Stimulated activated CD8-positive, alpha-beta memory T cell treated with anti-CD3 and anti-CD28 coated beads, Interleukin-12 subunit alpha, Interleukin-12 subunit beta, amount 100 ng/mL, for 1 hour (primary cell): ENCODE data around the gene SPOP.
"Not testable (repeated sequence)": the region's sequence is repeated elsewhere in the genome, so short reads cannot be mapped to it uniquely, and the experiment has no call there.

Source experiments
- DNase-seq: peaks from one replicate; pipeline ENCODE4 v3.0.0-alpha.2; 2020; ENCODE audit warnings: low read depth

Gene SPOP

GRCh38 chr17:49647256-49647585 is 30.7 kb downstream of the SPOP start:
- DNase-seq: no peak

GRCh38 chr17:49646391-49647255 is 31.3 kb downstream of the SPOP start:
- no peak for DNase-seq

GRCh38 chr17:49646056-49646390 is 31.9 kb downstream of the SPOP start:
- not testable (repeated sequence) for DNase-seq

- DNase-seq: no peak
Observed at GRCh38 chr17:49645654-49646053, 32.2 kb downstream of the SPOP start.

GRCh38 chr17:49640556-49640955 is 37.3 kb downstream of the SPOP start:
- DNase-seq: no peak

GRCh38 chr17:49638818-49639217 is 39.1 kb downstream of the SPOP start:
- no peak for DNase-seq

- DNase-seq: no peak
Observed at GRCh38 chr17:49637739-49638138, 40.2 kb downstream of the SPOP start.

GRCh38 chr17:49637050-49637449 is 40.8 kb downstream of the SPOP start:
- DNase-seq: no peak

GRCh38 chr17:49635121-49635520 is 42.8 kb downstream of the SPOP start:
- DNase-seq: no peak

GRCh38 chr17:49634485-49634860 is 43.4 kb downstream of the SPOP start:
- DNase-seq: no peak

- no peak for DNase-seq
Observed at GRCh38 chr17:49633762-49634484, 44.0 kb downstream of the SPOP start.

- DNase-seq: no peak
Observed at GRCh38 chr17:49633250-49633649, 44.6 kb downstream of the SPOP start.

- DNase-seq: no peak
Observed at GRCh38 chr17:49632201-49632600, 45.7 kb downstream of the SPOP start.

GRCh38 chr17:49631496-49631895 is 46.4 kb downstream of the SPOP start:
- DNase-seq: no peak

- no peak for DNase-seq
Observed at GRCh38 chr17:49630113-49630900, 47.6 kb downstream of the SPOP start.

GRCh38 chr17:49629447-49629846 is 48.5 kb downstream of the SPOP start:
- DNase-seq: no peak

- no peak for DNase-seq
Observed at GRCh38 chr17:49624896-49625295, 53.0 kb downstream of the SPOP start.

- DNase-seq: no peak
Observed at GRCh38 chr17:49621946-49622529, 55.9 kb downstream of the SPOP start.

GRCh38 chr17:49621420-49621819 is 56.5 kb downstream of the SPOP start:
- DNase-seq: no peak

- DNase-seq: no peak
Observed at GRCh38 chr17:49618028-49618611, 59.8 kb downstream of the SPOP start.

- no peak for DNase-seq
Observed at GRCh38 chr17:49616601-49617131, 61.2 kb downstream of the SPOP start.

GRCh38 chr17:49616086-49616485 is 61.8 kb downstream of the SPOP start:
- no peak for DNase-seq
